PFSK-1 (cell line): ENCODE measurements around the gene METTL18.

Source experiments
- REST ChIP-seq, 2 experiments: IDR thresholded peaks; 2 replicates each; pipeline versions ENCODE4 v1.6.1 to v1.8.0; 2011 to 2012; ENCODE audit warnings: low read depth in 2 of 2, low read length in 2 of 2, control low read depth in 1 of 2, inconsistent platforms in 1 of 2, mild to moderate bottlenecking in 1 of 2, moderate library complexity in 1 of 2; ENCODE audit not compliant: insufficient read depth in 1 of 2
- TAF1 ChIP-seq: IDR thresholded peaks from 2 replicates; pipeline ENCODE4 v1.6.1; 2012; ENCODE audit warnings: low read length, control low read depth, borderline replicate concordance; ENCODE audit not compliant: insufficient read depth

- TF ChIP-seq REST (IDR thresholded peaks at IDR 0.05; ENCODE audit: insufficient read depth in 1 of 2, low read depth in 2 of 2, low read length in 2 of 2): no peak
- TF ChIP-seq TAF1: no peak
These were observed 10.2 kb upstream of the METTL18 start for GRCh38 chr1:169804941-169805340.
